Measurements from ENCODE around the gene KSR2.

- TF ChIP-seq, protein P1, sequence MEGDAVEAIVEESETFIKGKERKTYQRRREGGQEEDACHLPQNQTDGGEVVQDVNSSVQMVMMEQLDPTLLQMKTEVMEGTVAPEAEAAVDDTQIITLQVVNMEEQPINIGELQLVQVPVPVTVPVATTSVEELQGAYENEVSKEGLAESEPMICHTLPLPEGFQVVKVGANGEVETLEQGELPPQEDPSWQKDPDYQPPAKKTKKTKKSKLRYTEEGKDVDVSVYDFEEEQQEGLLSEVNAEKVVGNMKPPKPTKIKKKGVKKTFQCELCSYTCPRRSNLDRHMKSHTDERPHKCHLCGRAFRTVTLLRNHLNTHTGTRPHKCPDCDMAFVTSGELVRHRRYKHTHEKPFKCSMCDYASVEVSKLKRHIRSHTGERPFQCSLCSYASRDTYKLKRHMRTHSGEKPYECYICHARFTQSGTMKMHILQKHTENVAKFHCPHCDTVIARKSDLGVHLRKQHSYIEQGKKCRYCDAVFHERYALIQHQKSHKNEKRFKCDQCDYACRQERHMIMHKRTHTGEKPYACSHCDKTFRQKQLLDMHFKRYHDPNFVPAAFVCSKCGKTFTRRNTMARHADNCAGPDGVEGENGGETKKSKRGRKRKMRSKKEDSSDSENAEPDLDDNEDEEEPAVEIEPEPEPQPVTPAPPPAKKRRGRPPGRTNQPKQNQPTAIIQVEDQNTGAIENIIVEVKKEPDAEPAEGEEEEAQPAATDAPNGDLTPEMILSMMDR (tag by site-specific recombination; IDR thresholded peaks at IDR 0.05): no peak
- TF ChIP-seq YY1 (tag by site-specific recombination; IDR thresholded peaks at IDR 0.05): no peak
- no peak for TF ChIP-seq ZNF433 (tag by site-specific recombination; IDR thresholded peaks at IDR 0.05; ENCODE audit: low read depth)
- TF ChIP-seq ZSCAN16 (tag by site-specific recombination; IDR thresholded peaks at IDR 0.05): no peak
- no peak for TF ChIP-seq IKZF3 (tag by site-specific recombination; IDR thresholded peaks at IDR 0.05)
- TF ChIP-seq ZNF747 (tag by site-specific recombination; IDR thresholded peaks at IDR 0.05): no peak
- no peak for TF ChIP-seq ZNF510 (tag by site-specific recombination; IDR thresholded peaks at IDR 0.05; ENCODE audit: insufficient replicate concordance)
- TF ChIP-seq ZBTB21 (tag by site-specific recombination; IDR thresholded peaks at IDR 0.05): no peak
- no peak for TF ChIP-seq ZNF596 (tag by site-specific recombination; IDR thresholded peaks at IDR 0.05)
- no peak for TF ChIP-seq ZNF274 (IDR thresholded peaks at IDR 0.05; ENCODE audit: low read length)
- no peak for TF ChIP-seq ZNF274 (tag by site-specific recombination; IDR thresholded peaks at IDR 0.05; ENCODE audit: borderline replicate concordance)
- TF ChIP-seq GLI4 (tag by site-specific recombination; IDR thresholded peaks at IDR 0.05): no peak
- no peak for TF ChIP-seq ZNF112 (tag by site-specific recombination; IDR thresholded peaks at IDR 0.05)
- no peak for TF ChIP-seq ZNF10 (tag by site-specific recombination; IDR thresholded peaks at IDR 0.05)
- TF ChIP-seq ZBTB1 (tag by site-specific recombination; IDR thresholded peaks at IDR 0.05): no peak
Measured at GRCh38 chr12:117523971-117524370, 444.8 kb downstream of the KSR2 start.

All from HEK293 (cell line).